Esophagus squamous epithelium (tissue), 5 donors: Measurements from ENCODE around the gene RARA. TPM values are rescaled to one million over a fixed set of nuclear protein-coding genes. Genes with fewer than 3 reads are reported as not detected.

ENCODE experiments used
- DNase-seq: peaks from one replicate; lab custom pipeline; 2025; lab: John Stamatoyannopoulos, UW
- H3K27ac ChIP-seq, 4 donors: fragments of 200-600 bp; sonication (generic); one replicate each; pipeline ENCODE4 v1.5.1; 2016 to 2019; ENCODE audit warnings: mild to moderate bottlenecking in 1 of 4
- H3K27me3 ChIP-seq, 4 donors: fragments of 200-600 bp; sonication (generic); 1 replicate in 3 of 4; 2 replicates in 1 of 4; pipeline versions ENCODE4 v1.5.1 to v1.6.0; 2017 to 2021; ENCODE audit warnings: antibody characterized with exemption in 1 of 4
- H3K36me3 ChIP-seq, 3 donors: fragments of 200-600 bp; sonication (generic); one replicate each; pipeline ENCODE4 v1.5.1; 2016 to 2019
- H3K4me1 ChIP-seq, 3 donors: fragments of 200-600 bp; sonication (generic); one replicate each; pipeline ENCODE4 v1.5.1; 2017 to 2019
- H3K4me3 ChIP-seq, 4 donors: fragments of 200-600 bp; sonication (generic); 1 replicate in 3 of 4; 2 replicates in 1 of 4; pipeline ENCODE4 v1.5.1; 2016 to 2019; ENCODE audit warnings: mild to moderate bottlenecking in 2 of 4, moderate library complexity in 1 of 4
- H3K9me3 ChIP-seq, 3 donors: fragments of 200-600 bp; sonication (generic); one replicate each; pipeline ENCODE4 v1.5.1; 2016 to 2019
- POLR2A ChIP-seq, 4 donors: fragments of 450-650 bp; IDR thresholded peaks; one replicate each; pipeline ENCODE4 v1.6.1; 2017; ENCODE audit warnings: antibody characterized with exemption in 4 of 4, mild to moderate bottlenecking in 4 of 4, moderate library complexity in 3 of 4
- WGBS, 2 donors: methylation state at CpG; one replicate each; pipeline ENCODE4 v1.1.5; 2018; 5-methylcytosine and 5-hydroxymethylcytosine counted together
- intact Hi-C: fragments of 100-400 bp; cut with DNase I; formaldehyde crosslinking; loops from one replicate; pipeline ENCODE4 v1.15.0; 2022
- total RNA-seq, 4 donors: library from RNA; depleted of rRNA; stranded (reverse); fragments of >200 nt; gene quantifications; one replicate each; pipeline ENCODE4 v1.1.0, GENCODE V29; 2016
- TF ChIP-seq, protein P1 (sequence below), 6 experiments: fragments of 450-650 bp in 4 of 6; fragments of 200-600 bp in 2 of 6; sonication (generic) in 2 of 6; IDR thresholded peaks; one replicate each; pipeline ENCODE4 v1.5.1; 2016 to 2019; ENCODE audit warnings: antibody characterized with exemption in 6 of 6, mild to moderate bottlenecking in 4 of 6, moderate library complexity in 4 of 6
- donor health status: DM: yes; HTN: yes; CAD: no.

Gene RARA
- 10 to 100 TPM in 2 of 4 donors, 1 to 10 TPM in 2; 6.7 to 14.2 (median 10.8) TPM for total RNA-seq

DNA sequence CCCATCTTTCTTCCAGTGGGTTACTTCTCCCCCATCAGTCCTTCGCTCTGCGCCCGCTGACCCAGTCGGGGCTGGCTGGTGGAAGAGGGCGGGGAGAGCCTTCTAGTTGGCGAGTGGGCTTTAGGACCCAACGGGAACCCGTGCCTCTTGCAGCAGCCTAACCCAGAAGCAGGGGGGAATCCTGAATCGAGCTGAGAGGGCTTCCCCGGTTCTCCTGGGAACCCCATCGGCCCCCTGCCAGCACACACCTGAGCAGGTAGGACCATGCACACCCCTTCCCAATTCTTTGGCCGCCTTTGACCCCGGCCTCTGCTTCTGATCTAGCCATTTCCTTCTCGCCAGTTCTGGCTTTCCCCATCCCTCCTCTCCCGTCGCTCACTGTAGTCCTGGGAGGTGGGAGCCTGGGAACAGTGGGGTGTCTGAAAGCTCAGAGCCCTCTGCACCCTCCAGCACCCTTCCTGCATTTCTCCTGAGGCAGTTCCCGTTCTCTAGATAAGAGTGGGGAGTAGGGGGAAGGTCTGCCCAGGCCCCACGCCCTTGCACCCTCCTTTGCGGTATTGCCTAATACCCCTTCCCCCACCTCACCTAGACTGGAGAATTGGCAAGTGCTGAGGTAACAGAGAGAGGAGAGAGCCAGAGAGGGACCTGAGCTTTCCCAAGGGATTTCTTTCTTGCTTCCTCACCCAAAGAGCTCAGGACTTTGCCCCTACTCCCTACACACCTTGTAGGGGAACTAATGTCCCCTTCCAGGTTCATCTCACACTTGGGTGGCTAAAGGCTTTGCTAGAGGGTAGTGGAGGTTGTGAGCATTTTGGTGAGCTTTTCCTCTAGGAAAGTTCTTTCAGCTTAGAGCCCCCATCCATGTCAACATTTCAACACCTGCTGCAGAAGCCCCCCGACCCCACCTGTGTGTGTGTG is at the start of gene RARA:
TSS of gene RARA (plus strand) at position 150 of the 918 bp plus-strand sequence. CDS start 22,039 bp downstream, outside the sequence.
- Histone ChIP-seq H3K27me3 (no peaks in the 10 kb centered on the region), H3K27ac (peak within 1 kb of the TSS; percentile 62 to 85 (median 71)), H3K9me3 (no peaks in the 10 kb centered on the region), H3K4me1 (peaks cover 68 to 92% (median 83%) of the 10 kb centered on the region in 3 donors), H3K36me3 (no peaks in the 10 kb centered on the region), H3K4me3 (peak within 1 kb of the TSS; percentile 35 to 71 (median 52))
- intact Hi-C loops, result loop anchor here (10.0 kb wide), 1 partner anchor 246 kb away; no protein-coding TSS in a partner anchor
- 7 to 15% methylated on average over 3 to 11 of the region's 20 CpGs for WGBS, 2 donors
- TF ChIP-seq, protein P1, sequence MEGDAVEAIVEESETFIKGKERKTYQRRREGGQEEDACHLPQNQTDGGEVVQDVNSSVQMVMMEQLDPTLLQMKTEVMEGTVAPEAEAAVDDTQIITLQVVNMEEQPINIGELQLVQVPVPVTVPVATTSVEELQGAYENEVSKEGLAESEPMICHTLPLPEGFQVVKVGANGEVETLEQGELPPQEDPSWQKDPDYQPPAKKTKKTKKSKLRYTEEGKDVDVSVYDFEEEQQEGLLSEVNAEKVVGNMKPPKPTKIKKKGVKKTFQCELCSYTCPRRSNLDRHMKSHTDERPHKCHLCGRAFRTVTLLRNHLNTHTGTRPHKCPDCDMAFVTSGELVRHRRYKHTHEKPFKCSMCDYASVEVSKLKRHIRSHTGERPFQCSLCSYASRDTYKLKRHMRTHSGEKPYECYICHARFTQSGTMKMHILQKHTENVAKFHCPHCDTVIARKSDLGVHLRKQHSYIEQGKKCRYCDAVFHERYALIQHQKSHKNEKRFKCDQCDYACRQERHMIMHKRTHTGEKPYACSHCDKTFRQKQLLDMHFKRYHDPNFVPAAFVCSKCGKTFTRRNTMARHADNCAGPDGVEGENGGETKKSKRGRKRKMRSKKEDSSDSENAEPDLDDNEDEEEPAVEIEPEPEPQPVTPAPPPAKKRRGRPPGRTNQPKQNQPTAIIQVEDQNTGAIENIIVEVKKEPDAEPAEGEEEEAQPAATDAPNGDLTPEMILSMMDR (IDR thresholded peaks at IDR 0.05), result no peak
- no peak for TF ChIP-seq POLR2A (IDR thresholded peaks at IDR 0.05)
- no peak for DNase-seq

DNA sequence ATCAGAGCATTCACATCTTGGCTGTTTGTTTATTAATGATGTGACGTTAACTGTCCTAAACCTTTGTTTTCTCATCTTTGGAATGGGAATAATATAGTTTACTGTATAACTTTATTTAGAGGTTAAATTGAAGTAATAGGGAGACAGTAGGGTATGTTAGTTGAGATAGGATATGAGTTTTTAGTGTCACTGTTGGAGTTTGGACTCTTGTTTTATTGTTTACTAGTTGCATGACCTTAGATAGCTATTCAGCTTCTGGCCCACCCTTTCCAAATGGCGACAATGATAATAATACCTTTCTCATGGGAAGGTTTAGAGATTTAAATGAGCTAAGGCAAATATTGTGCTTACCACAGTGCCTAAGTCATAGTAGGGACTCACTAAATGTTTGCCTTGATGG is 49.5 kb upstream of the RARA start:
- Histone ChIP-seq H3K9me3 (no peaks in the 10 kb centered on the region), H3K27ac (no peak overlapping the region), H3K4me3 (no peak overlapping the region), H3K36me3 (peaks cover 18 to 85% (median 49%) of the 10 kb centered on the region in 3 donors), H3K27me3 (no peaks in the 10 kb centered on the region), H3K4me1 (no peaks in the 10 kb centered on the region)
- no peak for TF ChIP-seq POLR2A (IDR thresholded peaks at IDR 0.05)
- TF ChIP-seq, protein P1 (IDR thresholded peaks at IDR 0.05), result no peak
- intact Hi-C loops, result no loop called here
- WGBS, 2 donors, result 92 to 93% methylated on average over 2 of the region's 2 CpGs
- DNase-seq, result no peak

DNA sequence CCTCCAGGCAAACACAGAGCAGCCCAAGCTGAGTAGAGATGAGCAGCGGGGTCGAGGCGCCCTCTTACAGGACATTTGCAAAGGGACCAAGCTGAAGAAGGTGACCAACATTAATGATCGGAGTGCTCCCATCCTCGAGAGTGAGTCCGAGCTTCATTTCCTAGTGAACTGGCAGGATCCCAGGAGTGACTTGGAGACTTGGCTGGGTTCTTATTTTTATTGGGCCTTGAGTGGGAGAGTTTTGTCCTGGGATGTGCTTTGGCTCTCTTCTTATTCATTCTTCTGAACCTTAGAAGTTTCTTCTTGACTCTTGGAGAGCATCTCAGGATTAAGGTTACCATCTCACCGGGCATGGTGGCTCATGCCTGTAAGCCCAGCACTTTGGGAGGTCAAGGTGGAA is 48.5 kb upstream of the RARA start:
- DNase-seq, result no peak
- no peaks in the 10 kb centered on the region for H3K27me3 ChIP-seq
- intact Hi-C loops, result no loop called here
- H3K4me1 ChIP-seq, result no peaks in the 10 kb centered on the region
- H3K9me3 ChIP-seq, result no peaks in the 10 kb centered on the region
- peaks cover 24 to 95% (median 60%) of the 10 kb centered on the region in 3 donors for H3K36me3 ChIP-seq
- no peak overlapping the region for H3K4me3 ChIP-seq
- TF ChIP-seq POLR2A (IDR thresholded peaks at IDR 0.05), result no peak
- TF ChIP-seq, protein P1 (IDR thresholded peaks at IDR 0.05), result no peak
- no peak overlapping the region for H3K27ac ChIP-seq
- WGBS, 2 donors, result 81 to 93% methylated on average over 6 to 7 of the region's 7 CpGs

DNA sequence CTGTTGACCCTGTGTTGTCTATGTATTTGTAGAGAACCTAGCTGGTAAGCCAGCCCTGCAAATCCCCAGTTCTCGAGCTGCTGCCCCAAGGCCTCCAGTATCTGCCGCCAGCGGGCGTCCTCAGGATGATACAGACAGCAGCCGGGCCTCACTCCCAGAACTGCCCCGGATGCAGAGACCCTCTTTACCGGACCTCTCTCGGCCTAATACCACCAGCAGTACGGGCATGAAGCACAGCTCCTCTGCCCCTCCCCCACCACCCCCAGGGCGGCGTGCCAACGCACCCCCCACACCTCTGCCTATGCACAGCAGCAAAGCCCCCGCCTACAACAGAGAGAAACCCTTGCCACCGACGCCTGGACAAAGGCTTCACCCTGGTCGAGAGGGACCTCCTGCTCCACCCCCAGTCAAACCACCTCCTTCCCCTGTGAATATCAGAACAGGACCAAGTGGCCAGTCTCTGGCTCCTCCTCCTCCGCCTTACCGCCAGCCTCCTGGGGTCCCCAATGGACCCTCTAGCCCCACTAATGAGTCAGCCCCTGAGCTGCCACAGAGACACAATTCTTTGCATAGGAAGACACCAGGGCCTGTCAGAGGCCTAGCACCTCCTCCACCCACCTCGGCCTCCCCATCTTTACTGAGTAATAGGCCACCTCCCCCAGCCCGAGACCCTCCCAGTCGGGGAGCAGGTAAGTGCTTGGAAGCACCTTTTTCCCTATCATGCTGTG is 44.4 kb upstream of the RARA start:
- H3K27me3 ChIP-seq, result no peaks in the 10 kb centered on the region
- no peak for DNase-seq
- no peak for TF ChIP-seq POLR2A (IDR thresholded peaks at IDR 0.05)
- TF ChIP-seq, protein P1 (IDR thresholded peaks at IDR 0.05), result no peak
- no peaks in the 10 kb centered on the region for H3K4me1 ChIP-seq
- H3K36me3 ChIP-seq, result peaks cover 19 to 100% (median 49%) of the 10 kb centered on the region in 3 donors
- no peak overlapping the region for H3K27ac ChIP-seq
- intact Hi-C loops, result no loop called here
- WGBS, 2 donors, result 92 to 95% methylated on average over 10 to 15 of the region's 21 CpGs
- no peaks in the 10 kb centered on the region for H3K9me3 ChIP-seq
- H3K4me3 ChIP-seq, result no peak overlapping the region
